Common myeloid progenitor, CD34-positive (primary cell): ENCODE measurements around the gene GCNT1.

Experiments
- CTCF ChIA-PET: fragments of 350-600 bp; sonication (Branson Sonifier 250); formaldehyde crosslinking; loops from one replicate; lab custom pipeline; 2021; ENCODE audit warnings: antibody characterized with exemption; lab: Charles Lee
- POLR2A ChIA-PET: fragments of 350-600 bp; sonication (Branson Sonifier 250); formaldehyde crosslinking; loops from one replicate; lab custom pipeline; 2021; ENCODE audit warnings: antibody characterized with exemption; lab: Charles Lee
- DNase-seq, 3 donors: peaks; one replicate each; pipeline versions ENCODE4 v3.0.0 to v3.0.0-alpha.2; 2013
- H3K27ac ChIP-seq, 2 experiments: 1 replicate in 1 of 2; 2 replicates in 1 of 2; pipeline ENCODE4 v1.7.0; 2013; ENCODE audit warnings: inconsistent platforms in 2 of 2, low read length in 2 of 2, mild to moderate bottlenecking in 2 of 2, low read depth in 1 of 2, moderate library complexity in 1 of 2; ENCODE audit not compliant: severe bottlenecking in 2 of 2, insufficient read depth in 1 of 2, poor library complexity in 1 of 2
- H3K27me3 ChIP-seq, 5 experiments: replicated peaks in 2 of 5; 1 replicate in 3 of 5; 2 replicates in 2 of 5; pipeline versions ENCODE4 v1.6.1 to v1.7.0; 2013; ENCODE audit warnings: low read length in 4 of 5, mild to moderate bottlenecking in 2 of 5, moderate library complexity in 2 of 5, inconsistent platforms in 1 of 5; ENCODE audit not compliant: insufficient read depth in 5 of 5, control insufficient read depth in 4 of 5
- H3K36me3 ChIP-seq, 4 experiments: 1 replicate in 2 of 4; 2 replicates in 2 of 4; pipeline versions ENCODE4 v1.6.1 to v1.7.0; 2013; ENCODE audit warnings: low read length in 3 of 4, control low read depth in 1 of 4, mild to moderate bottlenecking in 1 of 4; ENCODE audit not compliant: control insufficient read depth in 4 of 4, insufficient read depth in 4 of 4
- H3K4me1 ChIP-seq, 4 experiments: 1 replicate in 3 of 4; 2 replicates in 1 of 4; pipeline versions ENCODE4 v1.6.1 to v1.7.1; 2013; ENCODE audit warnings: low read length in 3 of 4, mild to moderate bottlenecking in 3 of 4, control low read depth in 1 of 4, inconsistent platforms in 1 of 4, moderate library complexity in 1 of 4; ENCODE audit not compliant: control insufficient read depth in 4 of 4, insufficient read depth in 4 of 4; ENCODE audit errors: control extremely low read depth in 1 of 4
- H3K4me3 ChIP-seq, 7 experiments: 1 replicate in 4 of 7; 2 replicates in 3 of 7; pipeline versions ENCODE4 v1.5.1 to v1.7.0; 2013; ENCODE audit warnings: mild to moderate bottlenecking in 7 of 7, low read length in 6 of 7, moderate library complexity in 6 of 7, inconsistent platforms in 2 of 7, low read depth in 2 of 7, control low read depth in 1 of 7; ENCODE audit not compliant: insufficient read depth in 4 of 7, control insufficient read depth in 1 of 7; ENCODE audit errors: extremely low read depth in 1 of 7
- H3K9me3 ChIP-seq, 5 experiments: 1 replicate in 4 of 5; 2 replicates in 1 of 5; pipeline versions ENCODE4 v1.6.1 to v1.7.1; 2013; ENCODE audit warnings: low read length in 4 of 5, mild to moderate bottlenecking in 2 of 5, inconsistent platforms in 1 of 5, low read depth in 1 of 5, moderate library complexity in 1 of 5; ENCODE audit not compliant: control insufficient read depth in 4 of 5, insufficient read depth in 2 of 5; ENCODE audit errors: control extremely low read depth in 1 of 5
- WGBS: methylation state at CpG from one replicate; pipeline ENCODE4 v1.1.5; 2013; ENCODE audit not compliant: insufficient coverage; 5-methylcytosine and 5-hydroxymethylcytosine counted together

The GCNT1 gene

GRCh38 chr9:76441551-76442322, 17.2 kb upstream of the GCNT1 start:
- ChIA-PET CTCF (interaction anchor here (1.0 to 15.9 kb wide), 4 partner anchors 37 to 265 kb away, joined by 3 to 171 read pairs (median 3); no protein-coding TSS in a partner anchor), POLR2A (interaction anchor here (0.6 kb wide), 1 partner anchor 303 kb away, joined by 3 read pairs; no protein-coding TSS in a partner anchor)
- Histone ChIP-seq H3K36me3 (no peaks in the 10 kb centered on the region), H3K4me3 (no peak overlapping the region), H3K27ac (no peak overlapping the region), H3K4me1 (peaks cover 0 to 5% (median 1%) of the 10 kb centered on the region in 4 experiments), H3K9me3 (no peaks in the 10 kb centered on the region), H3K27me3 (no peaks in the 10 kb centered on the region)
- WGBS: 99% methylated on average over 8 of the region's 10 CpGs
- no peak for DNase-seq

GRCh38 chr9:76443887-76444286, 15.1 kb upstream of the GCNT1 start:
- H3K27ac ChIP-seq: no peak overlapping the region
- WGBS: 100% methylated on average over 3 of the region's 3 CpGs
- peaks cover 0 to 9% (median 3%) of the 10 kb centered on the region in 4 experiments for H3K4me1 ChIP-seq
- no peaks in the 10 kb centered on the region for H3K36me3 ChIP-seq
- H3K9me3 ChIP-seq: no peaks in the 10 kb centered on the region
- CTCF ChIA-PET: interaction anchor here (1.0 to 15.9 kb wide), 5 partner anchors 12 to 269 kb away, joined by 3 to 171 read pairs (median 3); no protein-coding TSS in a partner anchor
- POLR2A ChIA-PET: no interaction called here
- no peak overlapping the region for H3K4me3 ChIP-seq
- no peak for DNase-seq
- H3K27me3 ChIP-seq: no peaks in the 10 kb centered on the region

GRCh38 chr9:76444322-76444929, 14.6 kb upstream of the GCNT1 start:
- WGBS: 85% methylated on average over 3 of the region's 5 CpGs
- Histone ChIP-seq H3K27ac (no peak overlapping the region), H3K4me3 (no peak overlapping the region), H3K9me3 (no peaks in the 10 kb centered on the region), H3K4me1 (peaks cover 0 to 9% (median 3%) of the 10 kb centered on the region in 4 experiments), H3K27me3 (no peaks in the 10 kb centered on the region), H3K36me3 (no peaks in the 10 kb centered on the region)
- DNase-seq: no peak
- ChIA-PET POLR2A (no interaction called here), CTCF (interaction anchor here (1.0 to 15.9 kb wide), 6 partner anchors 12 to 268 kb away, joined by 3 to 171 read pairs (median 6); no protein-coding TSS in a partner anchor)

GRCh38 chr9:76445976-76446375, 13.0 kb upstream of the GCNT1 start:
- Histone ChIP-seq H3K27ac (no peak overlapping the region), H3K9me3 (no peaks in the 10 kb centered on the region), H3K27me3 (no peaks in the 10 kb centered on the region), H3K4me1 (peaks cover 0 to 9% (median 3%) of the 10 kb centered on the region in 4 experiments), H3K36me3 (no peaks in the 10 kb centered on the region), H3K4me3 (no peak overlapping the region)
- no peak for DNase-seq
- ChIA-PET CTCF (interaction anchor here (0.6 to 15.9 kb wide), 7 partner anchors 10 to 258 kb away, joined by 3 to 171 read pairs (median 9); no protein-coding TSS in a partner anchor), POLR2A (no interaction called here)

- Histone ChIP-seq H3K36me3 (no peaks in the 10 kb centered on the region), H3K27ac (no peak overlapping the region), H3K27me3 (no peaks in the 10 kb centered on the region), H3K4me3 (no peak overlapping the region), H3K9me3 (peaks cover 0 to 6% (median 0%) of the 10 kb centered on the region in 5 experiments), H3K4me1 (peaks cover 0 to 9% (median 4%) of the 10 kb centered on the region in 4 experiments)
- WGBS: no CpG with 5 or more reads among the region's 2 CpGs
- ChIA-PET POLR2A (interaction anchor here (0.6 kb wide), 1 partner anchor 213 kb away, joined by 6 read pairs; no protein-coding TSS in a partner anchor), CTCF (interaction anchor here (0.6 to 15.9 kb wide), 7 partner anchors 26 to 256 kb away, joined by 3 to 171 read pairs (median 3); no protein-coding TSS in a partner anchor)
- DNase-seq: no peak
These were observed 10.5 kb upstream of the GCNT1 start for GRCh38 chr9:76448501-76448900.

- no peak overlapping the region for H3K27ac ChIP-seq
- no peak overlapping the region for H3K4me3 ChIP-seq
- DNase-seq: no peak
- peaks cover 0 to 6% (median 0%) of the 10 kb centered on the region in 5 experiments for H3K9me3 ChIP-seq
- ChIA-PET POLR2A (no interaction called here), CTCF (interaction anchor here (1.3 to 15.9 kb wide), 3 partner anchors 209 to 251 kb away, joined by 3 to 171 read pairs (median 3); no protein-coding TSS in a partner anchor)
- peaks cover 10 to 24% (median 16%) of the 10 kb centered on the region in 4 experiments for H3K4me1 ChIP-seq
- WGBS: 100% methylated on average over 1 of the region's 1 CpG
- H3K27me3 ChIP-seq: no peaks in the 10 kb centered on the region
- no peaks in the 10 kb centered on the region for H3K36me3 ChIP-seq
These were observed 7.7 kb upstream of the GCNT1 start for GRCh38 chr9:76451234-76451633.
